ENCODE results near the gene PGAP2.
"Not testable (repeated sequence)": the region's sequence is repeated elsewhere in the genome, so short reads cannot be mapped to it uniquely, and the experiment has no call there.

PGAP2 gene

DNA sequence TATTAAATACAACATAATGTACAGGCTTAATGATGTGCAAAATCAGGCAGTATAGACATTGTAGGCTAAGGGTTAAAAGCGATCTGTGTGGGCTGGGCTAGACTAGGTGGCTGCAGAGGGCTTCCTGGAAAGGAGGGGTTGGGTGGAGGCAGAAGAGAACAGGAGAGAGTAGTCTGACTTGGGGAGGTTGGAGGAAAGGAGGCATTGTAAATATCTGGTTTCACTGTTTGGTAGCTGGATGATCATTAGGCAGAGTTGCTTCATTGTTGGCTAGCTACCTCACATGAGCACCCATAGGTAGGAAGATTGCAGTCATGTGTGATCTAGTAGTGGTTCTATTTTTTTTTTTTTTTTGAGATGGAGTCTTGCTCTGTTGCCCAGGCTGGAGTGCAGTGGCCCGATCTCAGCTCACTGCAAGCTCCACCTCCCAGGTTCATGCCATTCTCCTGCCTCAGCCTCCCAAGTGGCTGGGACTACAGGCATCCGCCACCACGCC lies 52.6 kb downstream of the PGAP2 start:
- H3K4me3 ChIP-seq (ENCODE audit: low read length); H3K27ac ChIP-seq (ENCODE audit: low read length); H3K9me3 ChIP-seq (ENCODE audit: insufficient read depth, low read depth, low read length); H3K9ac ChIP-seq (ENCODE audit: low read depth, low read length); H3K36me3 ChIP-seq (ENCODE audit: insufficient read depth, low read depth, low read length): not testable (repeated sequence)
- H3K27me3 ChIP-seq (ENCODE audit: insufficient read depth, low read length): peaks cover 19% of the 10 kb centered on the region
- peaks cover 18% of the 10 kb centered on the region for H3K4me1 ChIP-seq (ENCODE audit: insufficient read depth, low read length)

DNA sequence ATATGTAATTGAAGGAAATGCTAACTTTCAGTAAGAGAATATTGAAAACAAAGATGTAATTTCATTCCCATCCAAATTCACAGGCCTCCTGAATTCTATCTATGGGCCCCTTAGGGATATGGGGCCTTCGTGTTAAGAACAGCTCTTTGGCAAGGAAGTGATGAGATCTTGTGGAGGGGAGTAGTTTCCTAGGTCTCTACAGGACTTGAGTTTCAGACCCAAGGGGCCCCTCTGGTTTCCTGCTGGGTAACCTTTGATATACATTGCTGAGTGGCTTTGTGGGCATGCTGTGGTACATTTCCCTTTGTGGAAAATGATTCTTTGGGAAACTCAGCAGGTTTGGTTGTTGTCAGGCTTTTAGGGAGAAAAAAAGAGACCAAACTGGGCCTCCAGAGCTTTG lies 53.3 kb downstream of the PGAP2 start:
- H3K4me1 ChIP-seq (ENCODE audit: insufficient read depth, low read length): peaks cover 13% of the 10 kb centered on the region
- H3K36me3 ChIP-seq (ENCODE audit: insufficient read depth, low read depth, low read length): no peaks in the 10 kb centered on the region
- no peak overlapping the region for H3K27ac ChIP-seq (ENCODE audit: low read length)
- no peak overlapping the region for H3K9ac ChIP-seq (ENCODE audit: low read depth, low read length)
- peaks cover 11% of the 10 kb centered on the region for H3K27me3 ChIP-seq (ENCODE audit: insufficient read depth, low read length)
- H3K4me3 ChIP-seq (ENCODE audit: low read length): no peak overlapping the region
- H3K9me3 ChIP-seq (ENCODE audit: insufficient read depth, low read depth, low read length): no peaks in the 10 kb centered on the region

DNA sequence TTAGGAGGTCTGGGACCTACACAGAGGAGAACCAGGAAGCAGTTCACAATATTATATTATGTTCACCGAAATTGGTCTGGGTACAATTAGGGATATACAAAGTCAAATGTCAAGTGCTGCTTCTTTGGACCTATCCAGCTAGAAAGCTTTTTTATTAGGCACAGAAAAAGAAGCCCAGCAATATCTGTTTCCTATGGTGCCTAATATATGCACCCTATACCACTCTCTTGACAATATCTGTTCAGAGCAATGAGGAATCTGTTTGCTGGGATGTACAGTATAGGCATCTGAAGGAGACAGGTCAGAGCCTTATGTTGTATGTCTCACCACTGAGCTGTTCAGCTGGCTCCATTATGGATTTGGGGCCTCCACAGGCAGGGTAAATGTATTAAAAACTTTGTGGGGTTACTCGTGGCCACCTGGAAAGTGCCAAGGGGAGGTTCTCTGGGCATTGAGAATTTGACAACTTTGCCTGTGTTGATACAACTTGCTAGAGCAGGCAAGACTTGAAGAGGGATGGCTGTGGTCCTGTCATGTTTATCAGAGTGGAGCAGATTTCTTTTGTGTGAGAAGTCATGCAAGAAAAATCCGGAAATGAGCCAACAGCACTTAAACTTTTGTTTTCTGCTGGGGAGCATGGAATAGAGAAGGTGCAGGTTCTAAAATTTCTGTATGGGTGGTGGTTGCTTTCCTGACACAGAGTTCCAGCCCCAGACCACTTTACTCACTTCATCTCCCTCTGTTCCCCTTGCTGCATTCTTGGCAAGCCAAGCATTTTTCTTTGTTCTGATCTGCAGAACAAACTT lies 57.2 kb downstream of the PGAP2 start:
- H3K9ac ChIP-seq (ENCODE audit: low read depth, low read length): no peak overlapping the region
- H3K36me3 ChIP-seq (ENCODE audit: insufficient read depth, low read depth, low read length): no peaks in the 10 kb centered on the region
- no peak overlapping the region for H3K4me3 ChIP-seq (ENCODE audit: low read length)
- H3K9me3 ChIP-seq (ENCODE audit: insufficient read depth, low read depth, low read length): no peaks in the 10 kb centered on the region
- no peak overlapping the region for H3K27ac ChIP-seq (ENCODE audit: low read length)
- peaks cover 6% of the 10 kb centered on the region for H3K4me1 ChIP-seq (ENCODE audit: insufficient read depth, low read length)
- no peaks in the 10 kb centered on the region for H3K27me3 ChIP-seq (ENCODE audit: insufficient read depth, low read length)

DNA sequence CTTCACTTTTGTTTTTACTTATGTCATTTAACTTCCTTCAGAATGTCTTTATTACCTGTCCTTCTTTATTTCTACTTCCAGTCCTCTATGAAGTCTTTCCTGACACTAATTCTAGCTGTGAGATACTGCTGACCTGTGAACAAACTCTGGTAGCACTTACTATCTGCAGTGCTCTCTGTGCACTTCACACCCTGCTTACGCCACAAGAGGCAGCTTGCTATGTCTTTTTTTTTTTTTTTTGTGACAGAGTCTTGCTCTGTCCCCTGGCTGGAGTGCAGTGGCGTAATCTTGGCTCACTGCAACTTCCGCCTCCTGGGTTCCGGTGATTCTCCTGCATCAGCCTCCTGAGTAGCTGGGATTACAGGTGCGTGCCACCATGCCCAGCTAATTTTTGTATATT lies 57.8 kb downstream of the PGAP2 start:
- Histone ChIP-seq H3K9me3 (ENCODE audit: insufficient read depth, low read depth, low read length) (no peaks in the 10 kb centered on the region), H3K27me3 (ENCODE audit: insufficient read depth, low read length) (no peaks in the 10 kb centered on the region), H3K36me3 (ENCODE audit: insufficient read depth, low read depth, low read length) (no peaks in the 10 kb centered on the region), H3K4me3 (ENCODE audit: low read length) (no peak overlapping the region), H3K27ac (ENCODE audit: low read length) (no peak overlapping the region), H3K9ac (ENCODE audit: low read depth, low read length) (no peak overlapping the region), H3K4me1 (ENCODE audit: insufficient read depth, low read length) (peaks cover 6% of the 10 kb centered on the region)

DNA sequence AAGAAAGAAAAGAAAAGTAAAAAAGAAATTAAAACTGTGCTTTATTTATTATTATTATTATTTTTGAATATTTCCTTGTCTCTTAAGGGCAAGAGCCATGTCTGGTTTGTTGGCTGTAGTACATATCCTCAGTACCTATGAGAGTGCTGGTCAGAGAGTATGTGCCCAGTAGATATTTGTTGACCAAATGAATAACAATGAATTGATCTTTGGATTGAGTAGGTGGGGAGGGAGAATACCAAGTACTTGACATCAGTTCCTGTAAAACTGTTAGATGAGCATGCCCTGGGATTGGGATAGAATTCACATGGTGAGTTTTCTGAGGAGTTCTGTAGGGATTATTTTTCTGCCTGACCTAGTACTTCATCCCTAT lies 58.5 kb downstream of the PGAP2 start:
- Histone ChIP-seq H3K4me1 (ENCODE audit: insufficient read depth, low read length) (peaks cover 5% of the 10 kb centered on the region), H3K4me3 (ENCODE audit: low read length) (no peak overlapping the region), H3K36me3 (ENCODE audit: insufficient read depth, low read depth, low read length) (no peaks in the 10 kb centered on the region), H3K9me3 (ENCODE audit: insufficient read depth, low read depth, low read length) (no peaks in the 10 kb centered on the region), H3K27me3 (ENCODE audit: insufficient read depth, low read length) (no peaks in the 10 kb centered on the region), H3K27ac (ENCODE audit: low read length) (no peak overlapping the region), H3K9ac (ENCODE audit: low read depth, low read length) (no peak overlapping the region)

DNA sequence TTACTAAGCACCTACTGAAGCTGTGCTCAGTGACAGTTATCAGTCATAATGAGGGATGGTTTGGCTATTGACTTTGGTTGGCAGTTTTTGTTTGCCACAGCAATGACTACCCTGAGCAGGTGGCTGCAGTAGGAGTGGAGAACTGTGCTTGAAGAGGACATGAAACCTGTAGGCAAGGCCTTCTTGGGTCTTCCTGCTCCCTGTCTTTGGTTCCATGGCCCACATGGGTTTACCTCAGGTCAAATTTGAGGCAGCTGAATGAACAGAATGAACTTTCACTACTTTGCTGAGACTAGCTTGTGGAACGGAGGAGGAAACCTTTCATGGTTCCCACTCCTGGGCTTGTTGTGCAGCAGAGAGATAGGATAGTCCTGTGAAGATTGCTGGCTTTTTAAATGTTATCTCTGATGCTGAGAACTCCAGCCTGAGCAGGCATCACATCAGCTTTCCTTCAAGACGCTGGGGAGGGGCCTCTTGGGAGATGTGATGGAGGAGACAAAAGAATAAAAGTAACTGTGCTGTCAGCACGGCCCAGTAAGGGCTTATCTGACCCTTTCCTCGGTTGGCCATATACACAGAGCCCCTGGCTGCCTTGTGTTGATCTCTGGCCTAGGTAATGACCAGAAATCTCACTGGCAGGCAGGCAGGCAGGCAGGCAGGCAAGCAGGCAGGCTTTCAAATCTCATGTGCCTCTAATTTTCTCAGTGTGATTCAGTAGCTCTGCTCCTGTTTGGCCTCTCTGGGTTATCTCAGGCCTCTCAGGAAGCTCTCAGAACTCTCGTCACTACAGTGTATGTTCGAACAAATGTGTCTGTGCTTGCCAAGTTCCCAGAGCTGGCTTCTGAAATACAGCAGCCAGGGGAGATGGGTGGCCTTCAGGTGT lies 59.1 kb downstream of the PGAP2 start:
- Histone ChIP-seq H3K27ac (ENCODE audit: low read length) (no peak overlapping the region), H3K4me1 (ENCODE audit: insufficient read depth, low read length) (no peaks in the 10 kb centered on the region; the same call in none of the 2 replicates), H3K27me3 (ENCODE audit: insufficient read depth, low read length) (no peaks in the 10 kb centered on the region), H3K9ac (ENCODE audit: low read depth, low read length) (no peak overlapping the region), H3K36me3 (ENCODE audit: insufficient read depth, low read depth, low read length) (no peaks in the 10 kb centered on the region), H3K9me3 (ENCODE audit: insufficient read depth, low read depth, low read length) (no peaks in the 10 kb centered on the region), H3K4me3 (ENCODE audit: low read length) (no peak overlapping the region)

DNA sequence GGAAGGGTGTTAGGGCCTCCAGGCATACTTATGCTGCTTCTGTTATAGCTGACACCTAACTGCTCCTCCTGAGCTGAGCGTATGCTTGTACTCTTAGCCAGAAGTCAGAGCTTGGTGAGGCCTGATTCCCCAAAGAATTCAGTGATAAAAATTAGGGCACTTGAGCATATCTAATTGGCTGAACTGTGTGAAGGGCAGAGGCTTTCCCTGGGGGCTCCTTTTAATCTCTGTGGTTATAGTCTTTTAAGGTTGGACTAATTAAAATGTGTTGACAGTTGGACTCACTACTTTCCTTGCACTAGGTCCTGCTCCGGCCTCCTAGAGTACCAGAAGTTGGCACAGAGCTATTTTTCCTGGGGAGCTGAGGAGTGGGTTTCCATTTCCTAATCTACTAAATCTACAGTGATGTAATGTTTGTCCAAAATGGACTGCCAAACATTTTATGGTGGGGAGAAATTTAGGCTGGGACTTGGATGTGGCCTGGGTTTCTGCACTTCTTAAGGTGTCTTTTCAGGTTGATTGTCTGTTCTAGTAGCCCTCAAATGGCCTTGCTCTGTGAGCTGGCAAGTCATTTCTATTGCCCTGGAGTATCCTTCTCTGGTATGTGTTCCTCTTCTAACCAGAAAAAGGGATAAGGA lies 65.5 kb downstream of the PGAP2 start:
- Histone ChIP-seq H3K27me3 (ENCODE audit: insufficient read depth, low read length) (no peaks in the 10 kb centered on the region), H3K4me1 (ENCODE audit: insufficient read depth, low read length) (peaks cover 10% of the 10 kb centered on the region), H3K36me3 (ENCODE audit: insufficient read depth, low read depth, low read length) (no peaks in the 10 kb centered on the region), H3K9ac (ENCODE audit: low read depth, low read length) (no peak overlapping the region), H3K9me3 (ENCODE audit: insufficient read depth, low read depth, low read length) (no peaks in the 10 kb centered on the region), H3K27ac (ENCODE audit: low read length) (no peak overlapping the region), H3K4me3 (ENCODE audit: low read length) (no peak overlapping the region)

Measured in iPS-20b (cell line).